SJCRH30 (cell line): ENCODE results near the gene ITIH6. TPM values are rescaled to one million over a fixed set of nuclear protein-coding genes. Genes with fewer than 3 reads are reported as not detected.
"Not testable (repeated sequence)": the region's sequence is repeated elsewhere in the genome, so short reads cannot be mapped to it uniquely, and the experiment has no call there.

Experiments used
- DNase-seq, 2 experiments: peaks; one replicate each; pipeline ENCODE4 v3.0.0-alpha.2; 2015 to 2020
- H3K27ac ChIP-seq: fragments of 250-450 bp; sonication (Bioruptor Pico); 2 replicates; pipeline ENCODE4 v1.5.1; 2020; ENCODE audit warnings: mild to moderate bottlenecking, moderate library complexity
- H3K27me3 ChIP-seq: fragments of 250-450 bp; sonication (Bioruptor Pico); 2 replicates; pipeline ENCODE4 v1.5.1; 2020; ENCODE audit warnings: mild to moderate bottlenecking, moderate library complexity
- H3K36me3 ChIP-seq: fragments of 250-450 bp; sonication (Bioruptor Pico); 2 replicates; pipeline ENCODE4 v1.5.1; 2020; ENCODE audit warnings: mild to moderate bottlenecking, moderate library complexity
- H3K4me1 ChIP-seq: fragments of 250-450 bp; sonication (Bioruptor Pico); 2 replicates; pipeline ENCODE4 v1.5.1; 2020; ENCODE audit warnings: mild to moderate bottlenecking, moderate library complexity
- H3K4me3 ChIP-seq: fragments of 250-450 bp; sonication (Bioruptor Pico); 2 replicates; pipeline ENCODE4 v1.5.1; 2020; ENCODE audit warnings: mild to moderate bottlenecking, moderate library complexity
- H3K9me3 ChIP-seq: fragments of 250-450 bp; sonication (Bioruptor Pico); replicated peaks from 2 replicates; pipeline ENCODE4 v1.5.1; 2020; ENCODE audit warnings: mild to moderate bottlenecking, moderate library complexity
- total RNA-seq: library from RNA; depleted of rRNA; stranded (reverse); fragments of >200 nt; shearing (Covaris generic); gene quantifications from 2 replicates; pipeline ENCODE4 v1.2.3, GENCODE V29; 2014

ITIH6 gene
- total RNA-seq, 1 experiment from 2014 or later: not detected

DNA sequence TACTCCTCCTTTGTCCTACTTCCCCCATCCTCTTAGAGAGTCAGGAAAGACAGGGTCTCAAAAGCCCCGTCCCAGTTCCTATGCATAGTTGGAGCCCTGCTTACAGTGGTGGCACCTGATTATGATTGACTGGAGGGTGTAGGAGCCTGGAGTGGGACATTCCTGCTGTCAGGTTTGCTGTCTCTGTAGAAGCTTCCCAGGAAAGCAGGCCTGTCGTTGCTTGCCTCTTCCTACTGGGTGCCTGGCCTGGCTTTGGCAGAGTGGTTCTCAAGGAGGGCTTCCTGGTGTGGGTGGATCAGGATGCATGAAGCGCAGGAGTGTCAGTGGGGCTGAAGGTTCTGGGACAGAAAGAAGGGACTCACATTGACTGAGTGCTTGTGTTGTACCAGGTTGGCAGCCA is 14.3 kb upstream of the ITIH6 start:
- Histone ChIP-seq H3K9me3 (no peaks in the 10 kb centered on the region), H3K36me3 (0 out of 2 replicates have a peak, but pooled peaks cover 2% of the 10 kb centered on the region), H3K27ac (no peak overlapping the region), H3K27me3 (no peaks in the 10 kb centered on the region), H3K4me1 (no peaks in the 10 kb centered on the region), H3K4me3 (no peak overlapping the region)
- DNase-seq: no peak

DNA sequence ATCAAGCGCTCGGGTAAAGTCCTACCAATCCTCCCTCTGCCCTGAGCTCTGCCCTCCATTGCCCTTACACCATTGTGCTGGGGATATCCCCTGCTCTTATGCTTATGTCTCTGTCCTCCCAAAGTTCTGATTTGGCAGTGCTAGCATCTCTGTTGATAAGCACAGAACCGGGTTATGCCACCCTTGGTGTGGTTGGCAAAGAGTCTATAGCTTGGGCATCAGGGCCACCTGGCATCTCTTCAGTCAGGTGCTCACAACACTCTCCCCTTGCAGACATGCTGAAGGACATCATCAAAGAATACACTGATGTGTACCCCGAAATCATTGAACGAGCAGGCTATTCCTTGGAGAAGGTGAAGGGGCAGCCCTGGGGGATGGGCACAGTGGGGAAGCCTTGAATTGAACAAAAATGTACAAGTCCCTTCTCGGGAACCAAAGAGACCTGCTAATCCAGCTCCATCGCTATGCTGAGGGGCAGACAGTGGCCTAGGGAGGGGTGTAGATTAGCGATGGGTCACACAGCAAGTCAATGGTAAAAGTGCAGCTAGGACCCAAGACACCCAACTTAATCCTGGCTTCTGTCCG is 13.3 kb upstream of the ITIH6 start:
- DNase-seq: no peak
- no peak overlapping the region for H3K27ac ChIP-seq
- H3K4me1 ChIP-seq: no peaks in the 10 kb centered on the region
- 0 out of 2 replicates have a peak, but pooled peaks cover 2% of the 10 kb centered on the region for H3K36me3 ChIP-seq
- H3K27me3 ChIP-seq: no peaks in the 10 kb centered on the region
- no peak overlapping the region for H3K4me3 ChIP-seq
- no peaks in the 10 kb centered on the region for H3K9me3 ChIP-seq

DNA sequence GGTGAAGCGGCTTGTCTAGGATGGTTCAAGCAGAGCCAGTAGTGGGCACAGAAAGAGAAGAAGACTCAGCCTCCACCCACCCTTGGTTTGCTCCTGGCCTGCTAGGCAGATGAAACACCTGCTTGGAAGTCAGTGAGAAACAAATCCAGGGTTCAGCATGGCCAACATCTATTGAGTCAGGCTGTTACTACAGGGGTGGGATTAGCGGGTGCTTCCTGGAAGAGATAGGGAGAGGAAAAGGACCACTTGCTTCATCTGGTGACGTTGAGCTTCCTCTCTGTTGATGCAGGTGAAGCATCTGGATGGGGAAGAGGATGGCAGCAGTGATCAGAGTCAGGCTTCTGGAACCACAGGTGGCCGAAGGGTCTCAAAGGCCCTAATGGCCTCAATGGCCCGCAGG is 12.5 kb upstream of the ITIH6 start:
- Histone ChIP-seq H3K9me3 (no peaks in the 10 kb centered on the region), H3K4me1 (no peaks in the 10 kb centered on the region), H3K27ac (no peak overlapping the region), H3K36me3 (0 out of 2 replicates have a peak, but pooled peaks cover 2% of the 10 kb centered on the region), H3K27me3 (no peaks in the 10 kb centered on the region), H3K4me3 (no peak overlapping the region)
- no peak for DNase-seq

GRCh38 chrX:54808605-54809483 is 10.8 kb upstream of the ITIH6 start:
- H3K4me1 ChIP-seq: no peaks in the 10 kb centered on the region
- H3K27me3 ChIP-seq: no peaks in the 10 kb centered on the region
- H3K4me3 ChIP-seq: peak overlapping the region; percentile 68
- no peaks in the 10 kb centered on the region for H3K9me3 ChIP-seq
- peak overlapping the region; percentile 75 for H3K27ac ChIP-seq
- 0 out of 2 replicates have a peak, but pooled peaks cover 2% of the 10 kb centered on the region for H3K36me3 ChIP-seq
- peak; percentile 92 to 95 for DNase-seq

DNA sequence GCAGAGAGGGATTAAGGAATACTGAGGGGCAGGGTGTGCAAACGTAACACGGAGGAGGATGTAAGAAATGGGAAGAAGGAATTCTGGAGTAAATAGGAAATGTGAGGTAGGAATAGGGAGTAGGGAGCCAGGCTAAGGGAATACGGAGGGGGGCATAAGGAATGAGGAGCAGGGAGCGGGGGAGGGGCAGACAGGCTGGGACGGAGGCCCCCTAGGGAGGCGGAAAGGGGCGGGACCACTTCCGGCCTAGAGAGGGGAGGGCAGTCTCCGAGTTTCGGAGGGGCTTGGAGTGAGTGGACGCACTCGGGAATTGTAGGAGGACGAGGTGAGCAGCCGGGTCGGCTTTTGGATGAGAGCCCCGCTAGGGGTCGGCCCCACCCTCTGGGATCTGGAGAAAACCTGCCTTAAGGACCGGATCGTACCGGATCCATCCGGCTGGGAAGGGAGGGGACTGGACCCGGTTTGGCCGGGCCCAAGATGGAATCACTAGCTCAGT is 10.1 kb upstream of the ITIH6 start:
- Histone ChIP-seq H3K9me3 (no peaks in the 10 kb centered on the region), H3K4me3 (peak overlapping the region; percentile 68), H3K4me1 (no peaks in the 10 kb centered on the region), H3K27me3 (no peaks in the 10 kb centered on the region), H3K36me3 (0 out of 2 replicates have a peak, but pooled peaks cover 2% of the 10 kb centered on the region), H3K27ac (peak overlapping the region; percentile 75)
- peak; percentile 76 to 80 for DNase-seq

DNA sequence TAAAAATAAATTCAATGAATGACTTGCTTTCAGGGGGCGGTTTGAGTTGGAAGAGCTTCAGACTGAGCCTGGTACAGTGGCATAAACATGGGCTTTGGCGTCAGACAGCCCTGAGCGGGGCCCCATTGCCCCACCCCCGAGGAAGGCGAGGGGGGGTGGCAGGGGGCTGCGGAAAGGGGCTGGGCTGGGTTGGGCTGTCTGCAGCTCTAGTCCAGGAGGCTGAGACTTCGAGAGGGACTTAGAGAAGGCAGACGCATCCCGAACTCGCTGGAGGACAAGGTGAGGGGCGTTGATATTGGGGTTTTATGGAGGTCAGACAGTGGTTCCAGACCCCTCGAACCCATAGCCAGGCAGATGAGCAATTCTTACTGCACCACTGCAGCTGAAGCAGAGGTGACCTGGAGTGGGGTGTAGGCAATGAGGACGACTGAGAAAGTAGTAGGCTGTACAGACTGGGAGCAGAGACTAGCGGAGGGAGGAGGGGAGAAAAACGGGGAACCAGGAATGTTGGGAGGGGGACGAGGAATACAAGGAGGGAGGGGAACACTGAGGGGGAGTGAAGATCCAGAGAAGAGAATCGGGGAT is 9.6 kb upstream of the ITIH6 start, which contains the start of gene MAGED2:
Gene MAGED2 (plus strand): TSS at position 222 of the 585 bp plus-strand sequence. CDS start 1,587 bp downstream, outside the sequence.
- Histone ChIP-seq H3K27ac (peak within 1 kb of the TSS; percentile 75), H3K9me3 (no peaks in the 10 kb centered on the region), H3K36me3 (0 out of 2 replicates have a peak, but pooled peaks cover 2% of the 10 kb centered on the region), H3K4me3 (peak within 1 kb of the TSS; percentile 68), H3K4me1 (no peaks in the 10 kb centered on the region), H3K27me3 (no peaks in the 10 kb centered on the region)
- peak; percentile 47 to 56 for DNase-seq

GRCh38 chrX:54799046-54799445 is 991 bp upstream of the ITIH6 start:
- H3K4me1 ChIP-seq: no peaks in the 10 kb centered on the region
- no peak for DNase-seq
- no peaks in the 10 kb centered on the region for H3K27me3 ChIP-seq
- no peak overlapping the region for H3K4me3 ChIP-seq
- H3K9me3 ChIP-seq: no peaks in the 10 kb centered on the region
- H3K27ac ChIP-seq: no peak overlapping the region
- H3K36me3 ChIP-seq: no peaks in the 10 kb centered on the region

DNA sequence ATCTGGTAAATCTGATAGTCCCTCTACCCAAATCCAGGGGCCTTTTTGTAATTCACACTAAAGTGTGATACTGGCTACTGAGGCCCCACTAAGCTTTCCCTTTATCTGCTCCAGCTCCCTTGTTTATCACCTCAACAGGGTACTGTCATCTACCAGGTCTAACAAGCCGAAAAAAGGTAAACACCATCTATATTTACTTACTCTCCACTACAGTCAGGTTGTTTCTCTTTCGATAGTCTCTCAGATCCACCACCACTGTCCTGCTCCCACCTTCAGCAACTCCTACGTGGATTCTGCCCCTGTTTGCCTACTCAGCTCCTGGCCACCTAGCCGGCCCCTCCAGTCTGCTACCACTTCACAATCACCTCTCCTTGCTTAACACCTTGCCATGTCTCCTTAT is 3.3 kb downstream of the ITIH6 start:
- Histone ChIP-seq H3K9me3 (no peaks in the 10 kb centered on the region), H3K4me1 (no peaks in the 10 kb centered on the region), H3K4me3 (no peak overlapping the region), H3K27ac (no peak overlapping the region), H3K27me3 (no peaks in the 10 kb centered on the region), H3K36me3 (no peaks in the 10 kb centered on the region)
- DNase-seq: no peak

GRCh38 chrX:54794028-54794427 is 4.0 kb downstream of the ITIH6 start:
- H3K4me3 ChIP-seq: no peak overlapping the region
- DNase-seq: no peak
- H3K27ac ChIP-seq: no peak overlapping the region
- no peaks in the 10 kb centered on the region for H3K4me1 ChIP-seq
- H3K27me3 ChIP-seq: no peaks in the 10 kb centered on the region
- no peaks in the 10 kb centered on the region for H3K36me3 ChIP-seq
- no peaks in the 10 kb centered on the region for H3K9me3 ChIP-seq

- DNase-seq: peak; percentile 64 to 79
- peak overlapping the region; percentile 56 for H3K27ac ChIP-seq
- H3K27me3 ChIP-seq, H3K36me3 ChIP-seq, H3K9me3 ChIP-seq, H3K4me1 ChIP-seq, H3K4me3 ChIP-seq: not testable (repeated sequence)
These were observed 8.7 kb downstream of the ITIH6 start for GRCh38 chrX:54789405-54789804.

DNA sequence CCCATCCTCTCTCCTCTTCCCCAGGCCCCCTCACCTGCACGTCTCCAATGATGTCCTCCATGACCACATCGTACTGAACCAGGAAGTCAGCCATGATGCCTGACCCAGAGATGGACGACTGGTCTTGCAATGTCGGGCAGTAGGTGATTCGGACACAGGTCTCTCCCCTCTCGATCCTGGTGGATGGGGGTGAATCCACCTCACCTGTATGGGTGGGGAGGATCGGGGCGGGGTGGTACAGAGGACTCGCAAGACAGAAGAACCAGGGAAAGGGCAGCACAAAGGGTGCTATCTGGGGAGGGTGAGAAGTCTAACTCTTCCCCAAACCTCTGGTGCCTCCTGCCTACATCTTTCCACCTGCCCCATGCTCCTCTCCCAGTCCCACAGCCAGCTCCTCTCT is 9.6 kb downstream of the ITIH6 start:
- peak overlapping the region; percentile 56 for H3K27ac ChIP-seq
- H3K4me1 ChIP-seq: no peaks in the 10 kb centered on the region
- H3K4me3 ChIP-seq: no peak overlapping the region
- H3K9me3 ChIP-seq: no peaks in the 10 kb centered on the region
- no peak for DNase-seq
- H3K36me3 ChIP-seq: no peaks in the 10 kb centered on the region
- H3K27me3 ChIP-seq: no peaks in the 10 kb centered on the region

DNA sequence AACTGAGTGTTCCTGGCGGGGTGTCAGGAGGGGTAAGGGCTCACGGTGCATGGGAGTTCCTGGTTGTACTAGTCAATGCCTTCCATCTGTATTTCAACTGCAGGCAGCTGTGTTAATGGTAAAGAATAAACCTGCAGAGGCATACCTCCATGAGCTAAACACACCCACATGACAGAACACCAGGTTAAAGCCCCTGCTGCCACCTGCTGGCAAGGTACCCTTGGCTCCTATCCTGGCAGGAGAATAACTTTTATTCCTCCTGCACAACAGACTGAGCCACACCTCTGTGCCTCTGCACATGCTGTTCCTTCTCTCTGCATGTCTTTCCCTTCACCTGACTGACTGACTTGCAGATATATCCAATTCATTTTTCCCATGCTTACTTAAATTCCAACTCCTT is 11.1 kb downstream of the ITIH6 start:
- H3K27ac ChIP-seq: no peak overlapping the region
- H3K4me3 ChIP-seq: no peak overlapping the region
- peak in 1 of 2 experiments; percentile 11 for DNase-seq
- H3K27me3 ChIP-seq: no peaks in the 10 kb centered on the region
- H3K36me3 ChIP-seq: no peaks in the 10 kb centered on the region
- no peaks in the 10 kb centered on the region for H3K4me1 ChIP-seq
- no peaks in the 10 kb centered on the region for H3K9me3 ChIP-seq

- Histone ChIP-seq H3K4me1 (no peaks in the 10 kb centered on the region), H3K27me3 (no peaks in the 10 kb centered on the region), H3K4me3 (no peak overlapping the region), H3K36me3 (no peaks in the 10 kb centered on the region), H3K9me3 (no peaks in the 10 kb centered on the region), H3K27ac (no peak overlapping the region)
- peak in 1 of 2 experiments; percentile 17 for DNase-seq
These were observed 12.2 kb downstream of the ITIH6 start for GRCh38 chrX:54785901-54786300.

GRCh38 chrX:54776987-54777672 is 20.9 kb downstream of the ITIH6 start:
- Histone ChIP-seq H3K27ac (no peak overlapping the region), H3K9me3 (no peaks in the 10 kb centered on the region), H3K27me3 (no peaks in the 10 kb centered on the region), H3K4me3 (no peak overlapping the region), H3K36me3 (no peaks in the 10 kb centered on the region), H3K4me1 (no peaks in the 10 kb centered on the region)
- no peak for DNase-seq
